ENCODE measurements around the gene ACOX2. TPM values are rescaled to one million over a fixed set of nuclear protein-coding genes. Genes with fewer than 3 reads are reported as not detected.

The ACOX2 gene
- total and polyA plus RNA-seq, 2 donors (not counting 3 experiments of a cell fraction or from before 2014, with no cell fraction given): 1.5 to 10.5 TPM

GRCh38 chr3:58531555-58531954 is 5.4 kb downstream of the ACOX2 start:
- CTCF ChIA-PET: interaction anchor here (1.2 to 1.6 kb wide), 3 partner anchors 40 to 225 kb away, joined by 4 to 7 read pairs (median 6); partner anchors contain the start of genes HTD2, KCTD6 and RPP14
- H2AFZ ChIP-seq (ENCODE audit: low read depth, low read length): no peak overlapping the region
- intact Hi-C loops (cut with micrococcal nuclease): no loop called here

More at GRCh38 chr3:58531555-58531954, 5.4 kb downstream of the ACOX2 start:
- Histone ChIP-seq H3K9ac (replicated peaks; ENCODE audit: extremely low read depth, insufficient read depth, low read length) (no peak overlapping the region), H3K4me3 (replicated peaks in 1 of 3; ENCODE audit: insufficient read depth in 1 of 3, low read depth in 1 of 3, low read length in 3 of 3) (no peak overlapping the region), H3K4me1 (ENCODE audit: control insufficient read depth, extremely low read depth, insufficient read depth, low read length) (peaks cover 20% of the 10 kb centered on the region), H3K9me1 (replicated peaks; ENCODE audit: control insufficient read depth, extremely low read depth, insufficient read depth, low read length) (no peaks in the 10 kb centered on the region), H3K27ac (ENCODE audit: insufficient read depth, low read depth, low read length) (no peak overlapping the region), H3K4me2 (ENCODE audit: insufficient read depth, low read length) (no peak overlapping the region), H4K20me1 (replicated peaks; ENCODE audit: control insufficient read depth, extremely low read depth, insufficient read depth, low read length) (no peaks in the 10 kb centered on the region), H3K9me3 (replicated peaks; ENCODE audit: control insufficient read depth, insufficient read depth, low read length) (no peaks in the 10 kb centered on the region), H3K79me2 (ENCODE audit: control insufficient read depth, insufficient read depth, low read length) (no peaks in the 10 kb centered on the region), H3K27me3 (ENCODE audit: control insufficient read depth in 2 of 2, insufficient read depth in 2 of 2, low read length in 2 of 2) (no peaks in the 10 kb centered on the region), H3K36me3 (ENCODE audit: control insufficient read depth in 2 of 2, extremely low read depth in 1 of 2, insufficient read depth in 2 of 2, low read length in 2 of 2) (no peaks in the 10 kb centered on the region)
- dilution Hi-C loops (cut with MboI; ENCODE audit: extremely low pct_ligation_motif_present, low sequenced_read_pairs): no loop called here
- no TSS peak for BruUV-seq (replicated peaks)
- FAIRE-seq (no peak), DNase-seq (ENCODE audit: low read depth, low spot score) (no peak)
- TF ChIP-seq FOS (IDR thresholded peaks at IDR 0.05; ENCODE audit: borderline replicate concordance, insufficient read depth, low read length) (no peak), JUN (IDR thresholded peaks at IDR 0.05; ENCODE audit: borderline replicate concordance, insufficient read depth, insufficient read length, low read depth) (no peak), MYC (IDR thresholded peaks at IDR 0.05; ENCODE audit: low read depth, low read length) (no peak), GATA2 (IDR thresholded peaks at IDR 0.05; ENCODE audit: insufficient read depth, insufficient read length, low read depth, low read length) (no peak), EZH2 (IDR thresholded peaks at IDR 0.05; ENCODE audit: borderline replicate concordance, low read depth, low read length, severe bottlenecking) (no peak), CTCF (IDR thresholded peaks at IDR 0.05; ENCODE audit: extremely low read depth in 1 of 2, insufficient read depth in 1 of 2, low read depth in 1 of 2, low read length in 2 of 2) (no peak)
- POLR2A ChIA-PET: no interaction called here
